Adipose tissue (tissue), 3 donors: ENCODE data around the gene GATD1. TPM values are rescaled to one million over a fixed set of nuclear protein-coding genes. Genes with fewer than 3 reads are reported as not detected.

ENCODE experiments used
- H3K27ac ChIP-seq: one replicate; pipeline ENCODE4 v1.5.1; 2013; ENCODE audit warnings: low read depth, low read length
- WGBS, 3 donors: extraction: QIAGEN DNeasy Blood & Tissue Kit; methylation state at CpG; one replicate each; pipeline ENCODE4 v1.1.7; 2013; 5-methylcytosine and 5-hydroxymethylcytosine counted together
- polyA plus RNA-seq, 3 donors: library from polyadenylated mRNA; stranded (reverse); fragments of 200-250 nt; gene quantifications; one replicate each; pipeline ENCODE4 v1.2.3, GENCODE V29; 2013
- donor health status: healthy with polysubstance abuse.
- donor health status: Bipolar disorder and iron deficiency.
- donor health status: healthy.

GATD1 gene
- polyA plus RNA-seq, 3 donors, result 15.4 to 33.4 (median 32.5) TPM

DNA sequence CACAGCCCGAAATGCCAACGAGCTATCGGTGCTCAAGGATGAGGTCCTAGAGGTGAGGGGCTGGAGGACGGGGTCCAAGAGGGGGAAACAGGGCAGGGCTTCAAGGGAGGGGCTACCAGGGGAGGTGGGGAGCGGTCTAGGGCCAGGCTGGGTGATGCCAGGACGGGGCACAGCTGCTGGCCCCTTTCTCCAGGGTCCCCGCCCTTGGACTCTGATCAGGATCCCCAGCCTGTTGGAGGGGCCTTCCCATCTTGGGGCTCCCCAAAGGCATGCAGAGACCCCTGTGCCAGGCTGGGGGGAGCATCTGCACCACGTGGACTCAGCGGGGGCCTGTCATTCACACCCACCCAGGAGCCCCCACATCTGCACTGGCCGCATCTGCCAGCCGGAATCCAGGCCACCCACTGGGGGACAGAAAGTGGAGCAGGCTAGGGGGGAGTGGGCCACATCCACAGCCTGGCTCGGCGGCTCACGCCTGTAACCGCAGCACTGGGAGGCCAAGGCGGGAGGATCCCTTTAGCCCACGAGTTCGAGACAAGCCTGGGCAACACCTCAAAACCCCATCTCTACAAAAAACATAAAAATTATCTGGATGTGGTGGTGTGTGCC lies 52.4 kb downstream of the GATD1 start:
- H3K27ac ChIP-seq, result no peak overlapping the region
- 72 to 84% (median 79%) methylated on average over 17 to 18 of the region's 18 CpGs for WGBS, 3 donors

GRCh38 chr11:724049-724777 lies 53.1 kb downstream of the GATD1 start:
- 78 to 87% (median 78%) methylated on average over 19 of the region's 19 CpGs for WGBS, 3 donors

DNA sequence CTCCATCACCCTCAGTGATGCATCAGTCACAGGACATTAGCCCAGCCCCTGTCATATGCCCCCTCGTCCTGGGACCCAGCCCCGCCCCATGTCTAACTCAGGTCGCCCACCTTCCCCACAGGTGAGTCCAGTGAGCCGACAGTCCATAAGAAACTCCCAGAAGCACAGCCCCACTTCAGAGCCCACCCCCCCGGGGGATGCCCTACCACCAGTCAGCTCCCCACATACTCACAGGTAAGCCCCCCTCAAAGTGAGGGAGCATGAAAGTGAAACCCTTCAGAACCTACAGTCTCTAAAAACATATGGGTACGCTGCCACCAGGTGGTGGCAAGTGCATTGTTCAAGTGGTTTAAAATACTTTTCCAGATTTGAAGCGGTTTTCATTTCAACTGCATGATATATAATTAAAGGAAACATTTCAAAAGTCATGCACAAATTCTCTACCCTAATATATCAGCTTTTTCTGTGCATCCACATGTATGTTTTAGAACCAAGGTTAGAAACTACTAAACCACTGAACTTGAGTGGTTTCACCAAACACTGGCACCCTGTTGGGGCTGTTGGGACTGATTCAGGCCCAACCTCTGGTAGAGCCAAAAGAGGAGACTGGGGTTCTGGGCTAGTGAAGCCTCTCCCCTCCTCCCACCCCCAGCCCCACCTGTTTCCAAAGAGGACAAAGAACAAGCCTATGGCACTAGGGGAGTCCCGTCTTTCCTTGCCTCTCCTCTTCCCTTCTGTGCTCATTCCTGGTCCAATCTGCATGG lies 54.0 kb downstream of the GATD1 start:
- 55 to 61% (median 57%) methylated on average over 8 of the region's 8 CpGs for WGBS, 3 donors
- H3K27ac ChIP-seq, result no peak overlapping the region

More at GRCh38 chr11:724049-724777, 53.1 kb downstream of the GATD1 start:
- H3K27ac ChIP-seq, result no peak overlapping the region

DNA sequence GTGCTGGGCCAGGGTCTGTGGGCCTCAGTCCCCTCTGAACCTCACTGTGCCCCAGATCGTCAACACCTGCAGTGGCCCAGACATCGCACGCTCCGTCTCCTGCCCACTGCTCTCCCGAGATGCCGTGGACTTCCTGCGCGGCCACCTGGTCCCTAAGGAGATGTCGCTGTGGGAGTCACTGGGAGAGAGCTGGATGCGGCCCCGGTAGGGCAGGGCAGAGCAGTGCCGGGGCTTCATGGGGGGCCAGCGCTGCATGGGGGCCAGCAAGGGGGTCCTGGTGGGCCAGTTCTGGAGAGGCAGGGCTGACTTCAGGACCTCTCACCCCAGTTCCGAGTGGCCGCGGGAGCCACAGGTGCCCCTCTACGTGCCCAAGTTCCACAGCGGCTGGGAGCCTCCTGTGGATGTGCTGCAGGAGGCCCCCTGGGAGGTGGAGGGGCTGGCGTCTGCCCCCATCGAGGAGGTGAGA lies 54.9 kb downstream of the GATD1 start:
- WGBS, 3 donors, result 68 to 93% (median 69%) methylated on average over 9 to 20 of the region's 20 CpGs
- H3K27ac ChIP-seq, result no peak overlapping the region

GRCh38 chr11:721741-722345 lies 55.4 kb downstream of the GATD1 start:
- H3K27ac ChIP-seq, result no peak overlapping the region
- 39 to 60% (median 40%) methylated on average over 31 to 33 of the region's 33 CpGs for WGBS, 3 donors

GRCh38 chr11:721247-721740 lies 56.0 kb downstream of the GATD1 start:
- H3K27ac ChIP-seq, result no peak overlapping the region
- WGBS, 3 donors, result 33 to 69% (median 40%) methylated on average over 24 to 28 of the region's 28 CpGs

- no peak overlapping the region for H3K27ac ChIP-seq
- WGBS, 3 donors, result 10 to 60% (median 13%) methylated on average over 42 to 52 of the region's 53 CpGs
These were observed 56.5 kb downstream of the GATD1 start for GRCh38 chr11:720642-721246.

GRCh38 chr11:720017-720641 lies 57.2 kb downstream of the GATD1 start:
- no peak overlapping the region for H3K27ac ChIP-seq
- 67 to 83% (median 70%) methylated on average over 35 of the region's 35 CpGs for WGBS, 3 donors

GRCh38 chr11:719214-720016 lies 57.9 kb downstream of the GATD1 start:
- H3K27ac ChIP-seq, result no peak overlapping the region
- WGBS, 3 donors, result 83 to 88% (median 87%) methylated on average over 34 of the region's 34 CpGs

Other genes with a start within 250 kb of the GATD1 start
- gene HRAS, start 241.9 kb downstream of the GATD1 start, polyA plus RNA-seq, result 10 to 100 TPM; 34.1 to 76.3 (median 58.1) TPM
- gene LRRC56, start 240.0 kb downstream of the GATD1 start, polyA plus RNA-seq, result 1 to 10 TPM in 2 of 3 donors, under 1 TPM in 1; 0.86 to 1.5 (median 1.4) TPM
- gene LMNTD2, start 216.7 kb downstream of the GATD1 start, polyA plus RNA-seq, result 1 to 10 TPM; 1.2 to 5.2 (median 1.9) TPM
- gene RASSF7, start 216.5 kb downstream of the GATD1 start, polyA plus RNA-seq, result 10 to 100 TPM in 2 of 3 donors, 1 to 10 TPM in 1; 6.1 to 43.9 (median 11.4) TPM
- gene PHRF1, start 201.0 kb downstream of the GATD1 start, polyA plus RNA-seq, result 10 to 100 TPM in 2 of 3 donors, 1 to 10 TPM in 1; 8.9 to 19.8 (median 16.0) TPM
- 10 to 100 TPM; 20.7 to 49.3 (median 22.1) TPM for gene IRF7, start 161.5 kb downstream of the GATD1 start, polyA plus RNA-seq
- under 1 TPM in 2 of 3 donors, not detected in 1; 0.39 to 0.74 TPM for gene CDHR5, start 152.5 kb downstream of the GATD1 start, polyA plus RNA-seq
- gene SCT, start 150.3 kb downstream of the GATD1 start, polyA plus RNA-seq, result not detected
- gene DRD4, start 140.2 kb downstream of the GATD1 start, polyA plus RNA-seq, result under 1 TPM in 2 of 3 donors, not detected in 1; 0.16 to 0.18 TPM
- gene DEAF1, start 82.3 kb downstream of the GATD1 start, polyA plus RNA-seq, result 10 to 100 TPM; 18.3 to 28.0 (median 18.8) TPM
- 10 to 100 TPM; 18.6 to 27.0 (median 19.8) TPM for gene TMEM80, start 81.7 kb downstream of the GATD1 start, polyA plus RNA-seq
- gene EPS8L2, start 71.3 kb downstream of the GATD1 start, polyA plus RNA-seq, result 10 to 100 TPM; 11.2 to 54.5 (median 29.2) TPM
- gene TALDO1, start 30.0 kb downstream of the GATD1 start, polyA plus RNA-seq, result 100 to 1,000 TPM in 2 of 3 donors, 10 to 100 TPM in 1; 99.7 to 306 (median 185) TPM
- under 1 TPM in 2 of 3 donors, not detected in 1; 0.04 to 0.09 TPM for gene CEND1, start 12.6 kb upstream of the GATD1 start, polyA plus RNA-seq
- 10 to 100 TPM; 11.1 to 53.6 (median 40.1) TPM for gene SLC25A22, start 20.8 kb upstream of the GATD1 start, polyA plus RNA-seq
- gene PIDD1, start 27.7 kb upstream of the GATD1 start, polyA plus RNA-seq, result 10 to 100 TPM in 2 of 3 donors, 1 to 10 TPM in 1; 9.2 to 16.5 (median 12.4) TPM
- gene RPLP2, start 32.5 kb upstream of the GATD1 start, polyA plus RNA-seq, result 1,000 to 10,000 TPM; 1,158 to 3,822 (median 2,898) TPM
- gene PNPLA2, start 41.4 kb upstream of the GATD1 start, polyA plus RNA-seq, result 1,000 to 10,000 TPM in 1 of 3 donors, 100 to 1,000 TPM in 2; 309 to 2,521 (median 389) TPM
- 100 to 1,000 TPM in 1 of 3 donors, 10 to 100 TPM in 2; 36.7 to 174 (median 50.7) TPM for gene CRACR2B, start 50.4 kb upstream of the GATD1 start, polyA plus RNA-seq
- 100 to 1,000 TPM; 495 to 757 (median 531) TPM for gene CD151, start 55.5 kb upstream of the GATD1 start, polyA plus RNA-seq
- gene POLR2L, start 65.0 kb upstream of the GATD1 start, polyA plus RNA-seq, result 100 to 1,000 TPM; 126 to 454 (median 290) TPM
- 100 to 1,000 TPM in 2 of 3 donors, 10 to 100 TPM in 1; 34.1 to 122 (median 115) TPM for gene TSPAN4, start 65.4 kb upstream of the GATD1 start, polyA plus RNA-seq
- 10 to 100 TPM; 45.3 to 62.6 (median 51.9) TPM for gene CHID1, start 133.3 kb upstream of the GATD1 start, polyA plus RNA-seq
- 10 to 100 TPM; 32.0 to 57.4 (median 37.3) TPM for gene AP2A2, start 148.4 kb upstream of the GATD1 start, polyA plus RNA-seq